AG09319 (cell line): ENCODE measurements around the gene CTBP2.

Experiments
- DNase-seq: peaks from one replicate; pipeline ENCODE4 v3.0.0-alpha.2; 2010; ENCODE audit warnings: low read depth; ENCODE audit errors: extremely low read depth
- CTCF ChIP-seq: IDR thresholded peaks from 2 replicates; pipeline ENCODE4 v1.5.1; 2011; ENCODE audit warnings: low read depth, mild to moderate bottlenecking, inconsistent platforms, low read length, moderate library complexity

Gene CTBP2

DNA sequence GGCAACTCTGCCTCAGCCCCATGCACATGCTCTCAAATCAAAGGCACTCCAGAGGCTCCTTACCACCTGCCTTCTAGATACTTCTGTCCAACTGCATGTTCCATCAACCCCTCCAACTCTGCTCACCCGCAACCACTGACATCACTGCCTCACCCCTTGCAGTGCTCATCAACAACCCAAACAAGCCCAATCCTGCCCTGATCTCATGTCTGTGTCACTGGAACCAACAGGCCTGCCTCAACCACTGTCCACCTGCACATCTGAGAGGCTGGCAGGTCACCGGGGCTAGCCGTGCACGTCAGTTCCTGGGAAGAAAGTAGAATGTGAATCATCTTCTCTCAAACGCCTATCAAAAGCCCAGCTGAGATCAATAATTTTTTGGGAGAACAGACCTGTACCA lies 33.3 kb downstream of the CTBP2 start:
- TF ChIP-seq CTCF, result no peak
- DNase-seq, result no peak

DNA sequence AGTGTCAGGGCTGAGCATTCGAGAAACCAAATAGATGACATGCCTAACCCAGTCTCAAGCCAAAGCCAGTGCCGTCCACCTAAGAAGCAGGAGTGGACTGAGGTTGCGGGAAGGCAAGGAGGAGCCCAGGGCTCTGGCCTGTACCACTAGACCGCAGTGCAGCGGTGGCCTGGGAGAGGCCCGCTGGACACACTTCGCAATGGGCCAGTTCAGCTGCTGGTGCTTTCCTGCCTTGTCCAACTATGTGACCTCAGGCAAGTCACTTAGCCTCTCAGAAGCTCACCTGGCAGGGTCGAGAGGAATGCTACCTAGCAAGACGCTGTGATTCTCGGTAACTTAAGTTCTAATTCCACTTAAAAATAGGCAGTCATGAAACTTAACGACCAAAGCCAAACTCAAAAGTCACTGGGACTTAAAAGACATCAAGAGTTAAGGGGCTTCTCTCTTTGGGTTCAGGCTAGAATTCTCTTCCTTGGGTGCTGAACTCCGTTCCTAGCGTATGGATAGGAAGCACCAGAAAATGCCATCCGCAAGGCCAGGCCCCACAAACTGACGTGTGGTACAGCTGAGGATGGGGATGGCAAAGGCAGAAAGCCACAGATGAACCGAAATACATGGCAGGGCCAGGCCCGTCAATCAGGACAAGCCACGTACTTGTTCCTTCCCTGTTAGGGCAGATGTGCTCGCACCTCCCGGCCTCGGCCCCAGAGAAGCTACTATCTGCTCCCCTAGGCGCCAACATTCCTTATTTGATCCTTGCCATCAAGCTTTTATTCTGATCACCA lies 34.2 kb downstream of the CTBP2 start:
- no peak for DNase-seq
- no peak for TF ChIP-seq CTCF

- no peak for DNase-seq
- no peak for TF ChIP-seq CTCF
Measured at GRCh38 chr10:125124907-125125306, 35.5 kb downstream of the CTBP2 start.

- no peak for TF ChIP-seq CTCF
- no peak for DNase-seq
Measured at GRCh38 chr10:125124115-125124487, 36.3 kb downstream of the CTBP2 start.

DNA sequence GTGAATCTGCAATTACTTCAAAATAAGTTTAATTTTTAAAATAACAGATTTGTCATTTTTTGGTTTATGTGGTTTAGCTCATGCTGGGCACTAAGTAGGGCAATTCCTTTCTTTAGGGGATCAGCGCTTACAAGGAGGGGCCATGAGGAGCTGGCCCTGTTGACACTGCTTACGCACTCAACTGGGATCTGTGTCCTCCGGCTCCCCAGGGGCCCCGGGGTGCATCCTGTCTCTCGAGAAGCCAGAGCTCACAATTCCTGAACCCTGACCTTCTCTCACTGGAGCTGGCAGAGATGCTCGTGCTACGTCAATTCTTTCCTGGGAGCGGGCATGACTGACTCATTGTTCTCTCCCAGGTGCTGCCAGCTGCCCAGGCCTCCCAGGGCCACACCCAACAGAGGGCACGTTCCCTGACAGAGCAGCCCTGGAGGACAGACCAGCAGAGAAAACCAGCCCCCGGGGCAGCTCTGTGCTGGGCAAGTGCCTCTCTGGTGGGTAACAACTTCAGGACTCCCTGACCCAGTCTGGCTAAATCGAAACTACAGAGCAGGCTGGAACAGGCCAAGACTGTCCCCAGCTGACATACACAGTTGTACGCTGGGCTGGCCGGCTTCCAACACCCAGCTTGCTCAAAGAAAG lies 36.8 kb downstream of the CTBP2 start:
- no peak for DNase-seq
- TF ChIP-seq CTCF, result no peak

DNA sequence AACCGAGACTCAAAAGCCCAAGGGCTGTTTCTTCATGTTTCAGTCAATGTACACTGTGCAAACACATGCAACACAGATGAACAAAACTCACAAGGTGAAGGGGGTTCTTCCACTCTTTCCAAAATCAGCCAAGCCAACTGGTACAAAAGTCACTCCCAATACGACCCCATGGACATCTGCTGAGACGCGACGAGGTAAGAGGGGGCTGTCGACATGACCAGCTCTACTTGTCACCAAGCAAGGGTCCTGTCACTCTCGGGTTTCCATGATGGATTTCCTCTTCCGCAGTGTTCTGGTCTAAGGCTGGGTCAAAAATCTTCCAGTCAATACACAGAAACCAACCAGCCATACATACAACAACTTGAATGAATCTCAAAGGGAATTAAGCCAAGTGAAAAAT lies 37.8 kb downstream of the CTBP2 start:
- no peak for DNase-seq
- no peak for TF ChIP-seq CTCF

- DNase-seq, result no peak
Measured at GRCh38 chr10:125121003-125121402, 39.4 kb downstream of the CTBP2 start.

More at GRCh38 chr10:125121003-125121402, 39.4 kb downstream of the CTBP2 start:
- no peak for TF ChIP-seq CTCF
